GM18951 (cell line): ENCODE data around the gene NHLRC4.

Experiments used
- POLR2A ChIP-seq: IDR thresholded peaks from 4 replicates; pipeline ENCODE4 v1.6.1; 2011; ENCODE audit warnings: mild to moderate bottlenecking; ENCODE audit not compliant: insufficient read length, insufficient read depth; ENCODE audit errors: extremely low read depth
- in situ Hi-C: fragments of 300-500 bp; cut with MboI; formaldehyde crosslinking; loops from one replicate; pipeline ENCODE4 v1.12.0; 2022; ENCODE audit warnings: low sequenced_read_pairs, mixed read lengths, inconsistent platforms; ENCODE audit not compliant: unreplicated experiment

Gene NHLRC4

DNA sequence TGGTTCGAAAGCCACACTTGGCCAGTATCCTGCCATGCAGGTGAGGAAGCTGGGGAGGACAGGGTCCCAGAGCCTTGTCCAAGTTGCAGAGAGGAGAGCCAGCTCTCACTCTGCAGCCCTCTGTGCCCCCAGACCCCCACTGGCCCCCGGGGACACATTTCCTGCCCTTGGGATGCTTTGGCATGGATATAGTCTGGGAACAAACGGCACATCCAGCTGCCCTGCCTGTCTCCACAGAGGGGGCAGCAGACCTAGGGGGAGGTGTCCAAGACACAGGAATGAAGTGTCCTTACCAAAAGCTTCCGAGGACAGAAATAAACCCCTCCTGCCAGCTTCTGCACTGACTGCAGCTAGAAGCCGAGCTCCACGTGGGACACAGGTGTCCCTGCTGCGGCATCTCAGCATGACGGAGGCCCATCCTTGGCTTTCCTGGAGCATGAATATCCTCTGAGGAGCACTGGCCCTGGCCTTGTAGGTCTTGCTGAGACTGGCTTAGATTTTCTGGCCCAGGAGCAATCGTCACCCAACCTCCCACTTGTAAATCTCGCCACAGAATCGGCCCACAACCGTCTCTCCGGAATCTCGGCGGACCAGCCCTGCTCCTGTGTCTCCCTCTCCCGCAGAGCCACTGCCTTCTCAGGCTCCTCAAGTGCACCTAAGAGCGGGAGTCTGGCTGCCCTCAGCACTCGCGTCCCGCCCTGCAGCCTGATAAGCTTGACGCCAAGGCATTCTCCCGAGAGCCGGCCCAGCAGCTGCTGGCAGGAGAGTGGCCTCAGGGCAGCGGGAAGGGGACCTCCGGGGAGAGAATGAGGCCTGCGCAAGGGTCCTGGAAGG lies 40.4 kb upstream of the NHLRC4 start:
- TF ChIP-seq POLR2A, result no peak
- in situ Hi-C loops, result no loop called here

DNA sequence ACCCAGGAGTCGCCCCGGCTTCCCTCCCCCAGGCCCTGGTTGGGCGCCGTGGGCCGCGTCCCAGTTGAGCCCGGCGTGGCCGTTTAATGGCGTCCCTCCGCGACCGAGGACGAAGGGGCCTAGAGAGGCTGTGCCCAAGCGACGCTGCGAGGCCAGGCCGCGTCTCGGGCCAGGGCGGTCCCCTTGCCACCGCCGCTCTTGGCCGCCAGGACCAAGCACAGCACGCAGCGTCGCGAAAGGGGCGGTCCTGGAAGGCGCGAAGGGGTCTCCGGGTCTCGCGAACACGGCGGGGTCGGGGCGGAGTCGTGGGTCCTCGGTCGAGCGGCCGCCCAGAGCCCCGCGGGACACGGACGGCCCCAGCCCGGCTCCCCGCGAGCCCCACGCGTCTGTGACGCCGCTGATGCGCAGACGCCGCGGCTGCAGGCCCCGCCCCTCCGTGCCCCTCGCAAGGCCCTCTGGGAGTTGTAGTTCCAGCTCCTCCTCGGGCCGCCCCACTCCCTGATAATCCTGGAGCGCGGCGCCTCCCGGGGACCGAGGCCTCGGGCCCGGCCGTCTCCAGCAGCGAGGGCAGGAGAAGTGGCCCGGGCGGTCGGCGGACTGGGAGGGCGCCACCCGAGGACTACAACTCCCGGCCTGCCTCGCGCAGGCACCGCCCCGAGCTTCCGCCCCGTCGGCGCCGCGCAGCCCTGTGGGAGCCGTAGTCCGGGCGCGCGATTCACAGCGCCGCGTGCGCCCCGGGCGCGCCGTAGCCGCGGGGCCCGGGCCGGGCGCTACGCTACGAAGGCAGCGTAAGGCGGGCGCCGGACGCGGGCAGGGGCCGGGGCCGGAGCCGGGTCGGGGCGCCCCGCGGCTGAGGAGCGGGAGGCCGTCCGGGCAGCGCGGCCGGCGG lies 39.5 kb upstream of the NHLRC4 start, which contains the start of gene CAPN15:
Gene CAPN15 (plus strand): TSS at position 698 of the 889 bp plus-strand sequence. CDS start 19,127 bp downstream, outside the sequence.
- in situ Hi-C loops, result no loop called here
- TF ChIP-seq POLR2A, result peak; percentile 78

DNA sequence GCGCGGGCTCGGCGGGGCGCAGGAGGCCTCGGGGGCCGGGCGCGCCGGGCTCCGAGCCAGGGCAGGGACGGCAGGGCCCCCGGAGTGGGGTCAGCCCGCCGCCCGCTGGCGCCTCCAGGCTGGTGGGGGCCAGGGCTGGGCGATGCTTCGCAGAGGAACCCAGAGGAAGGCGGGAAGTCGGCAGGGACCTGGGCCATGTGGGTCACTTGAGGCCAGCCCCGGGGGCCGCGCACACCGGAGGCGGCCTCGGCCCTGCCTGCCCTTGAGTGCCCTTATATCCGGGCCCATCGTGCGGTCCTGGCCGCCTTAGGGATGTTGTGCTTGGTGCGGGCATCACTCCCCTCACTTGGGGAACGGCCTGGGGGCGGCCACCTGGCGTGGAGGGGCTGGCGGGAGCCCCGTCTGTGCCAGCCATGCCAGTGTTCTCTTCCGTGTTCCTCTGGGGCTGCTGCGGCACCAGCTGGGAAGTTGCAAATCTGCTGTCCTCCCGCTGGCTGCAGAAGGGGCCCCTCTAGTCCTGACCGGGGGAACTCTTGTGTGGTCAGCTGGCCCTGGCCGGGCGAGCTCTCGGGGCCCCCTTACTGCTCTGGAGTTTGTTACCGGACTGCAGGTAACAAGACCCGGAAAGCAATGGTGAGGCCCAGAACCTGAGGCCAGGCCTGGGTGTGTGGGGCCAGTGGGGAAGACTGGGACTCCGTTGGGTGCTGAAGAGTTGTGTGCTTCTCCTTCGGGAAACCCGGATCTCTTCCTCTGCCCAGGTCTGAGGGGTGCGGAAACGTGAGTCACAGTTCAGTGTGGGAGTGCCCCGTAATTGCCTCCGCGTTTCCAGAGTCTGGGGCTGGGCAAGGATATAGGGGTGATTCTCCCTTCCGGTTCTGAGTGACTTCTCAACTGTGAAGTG lies 38.4 kb upstream of the NHLRC4 start:
- peak; percentile 4 for TF ChIP-seq POLR2A
- in situ Hi-C loops, result no loop called here

DNA sequence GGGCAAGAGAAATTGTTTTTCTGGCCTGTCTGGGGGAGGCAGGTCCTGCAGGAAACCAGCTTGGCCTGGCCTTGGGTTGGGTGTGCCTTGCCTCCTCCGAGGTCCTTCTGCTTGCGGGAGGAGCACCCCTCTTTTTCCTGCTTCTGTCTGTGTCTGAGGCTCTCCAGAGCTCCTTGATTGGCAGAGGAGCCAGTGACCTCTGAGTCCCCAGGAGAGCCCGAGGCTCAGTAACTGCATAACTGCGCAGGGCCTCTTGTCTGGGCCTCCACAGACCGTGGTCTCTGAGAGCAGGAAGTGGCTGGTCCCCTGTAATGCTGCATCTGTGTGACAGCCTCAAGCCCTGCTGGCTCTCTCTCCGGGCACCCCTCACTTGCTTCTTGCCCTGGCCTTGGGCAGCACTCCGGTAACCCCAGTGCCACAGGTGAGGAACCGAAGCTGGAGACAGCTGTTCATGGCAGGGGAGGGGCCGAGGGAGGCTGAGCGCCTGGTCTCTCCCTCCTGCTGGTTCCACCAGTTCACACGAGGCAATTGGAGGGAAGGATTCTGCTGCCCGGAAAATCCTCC lies 37.7 kb upstream of the NHLRC4 start:
- TF ChIP-seq POLR2A, result no peak
- in situ Hi-C loops, result no loop called here

DNA sequence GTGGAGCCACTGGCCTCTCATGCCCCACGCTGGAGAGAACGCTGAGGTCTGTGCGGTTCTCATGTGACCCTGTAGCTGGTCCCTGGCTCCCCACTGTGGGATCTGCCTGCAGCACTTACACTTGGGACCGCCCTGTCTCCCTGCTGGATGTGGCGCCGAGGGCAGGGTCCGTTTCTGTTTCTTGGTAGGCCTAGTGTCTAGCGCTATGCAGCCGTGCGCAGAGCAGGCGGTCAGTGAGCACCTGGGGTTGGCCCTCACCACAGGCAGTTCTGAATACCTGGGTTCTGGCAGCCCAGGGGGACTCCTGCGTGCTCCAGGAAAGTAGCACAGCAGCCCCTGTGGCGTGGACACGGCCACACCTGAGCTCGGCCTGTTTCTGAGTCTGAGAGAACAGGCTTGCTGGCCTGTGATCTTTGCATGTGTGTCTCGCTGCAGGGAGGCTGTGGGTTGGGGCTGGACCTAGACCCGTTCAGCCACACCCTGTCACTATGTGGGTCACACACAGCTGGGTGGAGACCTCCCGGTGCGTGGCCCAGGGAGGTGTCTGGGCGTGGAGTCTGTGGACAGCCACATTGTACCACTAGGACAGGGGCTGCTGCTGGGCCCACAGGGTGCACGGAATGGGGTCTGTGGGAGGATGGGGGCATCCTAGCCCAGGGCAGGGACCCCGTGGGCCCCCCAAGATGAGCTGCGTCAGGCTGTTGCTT lies 36.5 kb upstream of the NHLRC4 start:
- in situ Hi-C loops, result no loop called here
- TF ChIP-seq POLR2A, result no peak

DNA sequence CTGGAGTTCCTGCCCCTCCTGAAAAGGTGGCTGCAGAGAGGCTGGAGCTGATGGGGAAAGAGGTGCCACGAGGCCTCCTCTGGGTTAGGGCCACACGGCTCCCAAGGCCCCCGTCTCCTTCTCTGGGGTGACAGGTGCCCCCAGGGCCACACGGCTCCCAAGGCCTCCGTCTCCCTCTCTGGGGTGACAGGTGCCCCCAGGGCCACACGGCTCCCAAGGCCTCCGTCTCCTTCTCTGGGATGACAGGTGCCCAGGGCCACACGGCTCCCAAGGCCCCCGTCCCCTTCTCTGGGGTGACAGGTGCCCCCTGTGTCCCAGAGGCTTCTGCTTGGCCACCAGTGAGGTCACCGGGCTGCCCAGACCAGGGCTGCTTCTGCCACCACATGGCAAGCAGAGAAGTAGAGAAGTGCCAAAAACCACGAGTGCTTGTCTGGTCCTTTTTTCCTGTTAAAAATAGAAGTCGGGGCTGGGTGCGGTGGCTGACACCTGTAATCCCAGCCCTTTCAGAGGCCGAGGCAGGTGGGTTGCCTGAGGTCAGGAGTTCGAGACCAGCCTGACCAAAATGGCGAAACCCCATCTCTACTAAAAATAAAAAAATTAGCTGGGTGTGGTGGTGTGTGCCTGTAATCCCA lies 35.2 kb upstream of the NHLRC4 start:
- in situ Hi-C loops, result no loop called here
- TF ChIP-seq POLR2A, result no peak

DNA sequence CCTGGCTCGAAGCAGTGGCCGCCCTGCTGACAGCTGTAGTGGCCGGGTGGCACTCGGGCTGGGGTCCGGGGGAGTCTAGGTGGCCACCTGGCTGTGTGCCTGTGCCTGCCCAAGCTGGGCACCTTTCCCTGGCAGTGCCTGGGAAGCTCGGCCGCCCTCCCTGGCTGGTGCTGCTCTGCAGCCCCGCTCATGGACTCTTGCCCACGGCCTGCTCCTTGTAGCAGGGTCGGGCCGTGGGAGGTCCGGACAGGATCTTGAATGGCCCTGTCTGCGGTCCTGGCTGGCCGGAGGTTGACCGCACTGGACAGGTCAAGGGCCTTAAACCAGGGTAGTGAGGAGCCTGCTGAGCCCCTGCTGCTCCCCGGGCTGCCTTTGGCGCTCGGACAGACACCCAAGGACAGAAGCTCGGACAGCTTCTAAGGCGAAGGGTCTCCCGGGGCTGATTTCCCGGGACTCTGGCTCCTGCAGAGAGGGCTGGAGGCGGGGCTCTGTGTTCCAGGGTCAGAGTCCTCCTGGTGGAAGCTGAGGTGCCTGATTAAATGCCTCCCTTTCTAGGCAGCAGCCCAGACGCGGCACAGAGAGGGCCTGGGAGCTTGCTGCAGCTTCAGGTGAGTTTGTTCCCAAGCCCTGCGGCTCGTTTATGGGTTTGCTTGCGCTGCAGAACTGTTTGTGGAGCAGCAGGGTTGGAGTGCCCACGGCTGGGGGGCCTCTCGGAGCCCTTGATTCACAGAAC lies 33.2 kb upstream of the NHLRC4 start:
- in situ Hi-C loops, result no loop called here

DNA sequence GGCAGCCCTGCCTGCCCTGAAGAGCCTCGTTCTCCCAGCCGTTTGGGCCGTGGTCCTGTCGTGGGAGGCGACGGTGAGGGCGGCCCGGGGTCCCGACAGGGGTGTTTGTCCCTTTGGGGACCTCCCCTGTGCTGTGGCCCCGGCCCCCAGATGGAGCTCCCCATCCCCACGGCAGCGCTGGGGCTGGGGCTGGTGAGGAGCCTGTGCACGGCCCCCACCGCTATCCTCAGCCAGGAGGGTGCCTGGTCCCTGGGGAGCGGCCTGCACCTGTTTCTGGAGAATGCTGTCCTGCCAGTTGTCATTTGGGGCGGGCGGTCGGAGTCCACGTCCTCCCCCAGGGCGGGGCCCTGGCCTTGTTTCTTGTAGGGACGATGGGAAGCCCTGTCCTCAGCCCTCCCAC lies 32.7 kb upstream of the NHLRC4 start:
- TF ChIP-seq POLR2A, result no peak
- in situ Hi-C loops, result no loop called here

More for the DNA sequence above, 33.2 kb upstream of the NHLRC4 start:
- TF ChIP-seq POLR2A, result no peak

DNA sequence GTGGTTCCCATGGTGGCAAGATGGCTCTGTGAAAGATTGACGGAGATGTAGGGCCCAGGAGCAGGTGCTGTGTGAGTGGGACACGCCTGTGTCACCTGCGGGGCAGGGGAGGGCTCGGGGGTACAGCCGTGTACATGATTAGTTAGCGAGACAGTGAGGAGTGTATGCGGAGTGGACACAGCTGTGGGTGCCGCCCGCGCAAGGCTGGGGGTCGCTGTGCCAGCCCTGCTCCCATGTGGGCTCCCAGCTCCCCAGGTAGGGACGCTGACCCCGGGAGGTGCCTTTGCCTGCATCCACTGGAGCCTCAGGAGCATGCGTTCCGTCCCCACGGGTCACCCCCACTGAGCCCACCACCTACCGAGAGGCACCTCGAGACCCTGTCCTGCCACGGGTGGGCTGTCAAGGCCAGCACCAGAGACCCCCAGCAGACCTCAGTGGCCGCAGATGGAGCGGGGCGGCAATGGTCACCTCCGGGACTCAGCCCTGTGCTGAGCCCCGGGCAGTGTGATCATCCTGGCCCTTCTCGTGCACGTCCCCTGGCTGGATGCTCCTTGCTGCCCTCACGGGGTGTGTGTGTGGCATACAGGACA lies 31.9 kb upstream of the NHLRC4 start:
- TF ChIP-seq POLR2A, result no peak
- in situ Hi-C loops, result no loop called here

DNA sequence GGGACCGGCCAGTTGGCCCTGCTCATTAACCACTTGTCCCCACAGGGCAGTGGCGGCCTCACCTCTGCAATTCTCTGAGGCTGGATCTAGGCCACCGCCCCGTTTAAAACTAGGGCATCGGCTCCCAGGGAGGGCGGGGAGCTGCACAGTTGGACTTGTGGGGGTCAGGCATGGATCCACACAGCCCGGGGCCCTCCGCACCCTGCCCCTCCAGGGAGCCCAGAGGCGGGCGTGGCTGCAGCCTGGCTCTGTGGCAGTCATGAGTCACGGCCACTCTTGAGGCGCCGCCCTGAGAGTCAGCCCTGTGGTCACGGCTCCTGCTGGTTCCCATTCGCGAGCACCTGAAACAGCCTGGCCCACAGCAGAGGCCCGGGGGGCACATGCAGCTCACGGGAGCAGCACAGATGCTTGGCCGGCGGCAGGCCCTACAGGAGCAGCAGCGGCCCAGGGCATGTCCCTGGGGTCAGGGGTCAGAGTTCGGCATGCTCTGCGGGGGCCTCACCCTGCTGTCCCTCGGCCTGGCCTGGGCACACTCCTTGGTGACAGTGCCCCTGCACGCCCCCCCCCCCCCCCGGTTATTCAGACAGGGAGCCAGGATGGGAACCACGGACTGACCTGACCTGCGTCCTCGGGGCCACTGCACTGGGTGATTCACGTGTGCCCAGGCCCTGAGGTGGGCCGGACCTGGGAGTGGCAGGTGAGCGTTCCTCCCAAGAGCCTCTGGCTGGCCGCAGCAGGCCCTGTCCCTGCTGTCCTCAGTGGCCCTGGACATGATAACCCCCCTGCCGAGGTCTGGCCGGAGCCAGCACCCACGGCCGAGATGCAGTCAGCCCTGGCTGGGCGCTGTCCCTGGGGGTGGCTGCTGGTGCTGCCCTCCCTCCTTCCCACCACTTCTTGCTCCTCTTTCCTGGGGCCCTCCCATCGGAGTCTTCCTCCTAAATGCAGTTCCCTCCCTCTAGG lies 31.1 kb upstream of the NHLRC4 start:
- TF ChIP-seq POLR2A, result no peak
- in situ Hi-C loops, result no loop called here

DNA sequence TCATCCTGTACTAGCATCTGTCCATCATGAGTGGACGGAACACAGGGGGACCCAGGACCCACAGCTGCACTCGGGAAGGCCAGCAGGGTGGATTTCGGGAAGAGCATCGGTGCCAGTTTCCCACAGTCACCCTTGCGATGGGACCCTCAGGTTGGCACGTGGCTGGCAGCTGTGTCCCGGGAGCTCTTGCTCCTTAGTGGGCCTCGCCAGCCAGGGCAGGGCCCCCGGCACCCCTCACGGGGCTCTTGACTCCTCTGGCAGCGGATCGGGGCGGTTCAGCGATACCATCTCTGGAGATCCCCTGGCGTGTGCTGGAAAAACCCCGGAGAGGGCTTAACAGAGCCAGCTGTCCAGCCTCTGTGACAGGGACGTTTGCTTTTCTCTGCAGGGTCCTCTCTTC lies 30.1 kb upstream of the NHLRC4 start:
- TF ChIP-seq POLR2A, result no peak
- in situ Hi-C loops, result no loop called here
